Suprapubic skin (tissue), 3 donors: ENCODE measurements around the gene SLC36A1.

Experiments used
- CTCF ChIP-seq, 2 donors: fragments of 200-600 bp in 1 of 2; fragments of 450-650 bp in 1 of 2; sonication (generic) in 1 of 2; IDR thresholded peaks; one replicate each; pipeline ENCODE4 v1.5.1; 2016 to 2019; ENCODE audit warnings: antibody characterized with exemption in 2 of 2, mild to moderate bottlenecking in 1 of 2, moderate library complexity in 1 of 2
- POLR2A ChIP-seq, 2 donors: fragments of 450-650 bp; IDR thresholded peaks; one replicate each; pipeline ENCODE4 v1.6.1; 2017; ENCODE audit warnings: antibody characterized with exemption in 2 of 2, mild to moderate bottlenecking in 2 of 2, moderate library complexity in 2 of 2

- no peak for TF ChIP-seq POLR2A (IDR thresholded peaks at IDR 0.05)
- TF ChIP-seq CTCF (IDR thresholded peaks at IDR 0.05) = no peak
These were observed 50.1 kb downstream of the SLC36A1 start for GRCh38 chr5:151497391-151498002.
